Liver (tissue), 9 donors: ENCODE data around the gene CDC42SE2. TPM values are rescaled to one million over a fixed set of nuclear protein-coding genes. Genes with fewer than 3 reads are reported as not detected.

Experiments used
- DNase-seq: peaks from one replicate; pipeline ENCODE4 v3.0.0-alpha.2; 2017; ENCODE audit warnings: low spot score
- H3K27ac ChIP-seq, 2 donors: one replicate each; pipeline ENCODE4 v1.7.0; 2013; ENCODE audit warnings: inconsistent platforms in 2 of 2, low read length in 2 of 2, control low read depth in 1 of 2, low read depth in 1 of 2, mild to moderate bottlenecking in 1 of 2
- H3K27me3 ChIP-seq, 4 donors: one replicate each; pipeline versions ENCODE4 v1.6.1 to v1.7.0; 2013; ENCODE audit warnings: low read length in 3 of 4, inconsistent platforms in 1 of 4, mild to moderate bottlenecking in 1 of 4, moderate library complexity in 1 of 4; ENCODE audit not compliant: control insufficient read depth in 4 of 4, insufficient read depth in 4 of 4
- H3K36me3 ChIP-seq, 4 donors: one replicate each; pipeline versions ENCODE4 v1.6.1 to v1.7.0; 2013; ENCODE audit warnings: low read length in 3 of 4, mild to moderate bottlenecking in 3 of 4, low read depth in 1 of 4, moderate library complexity in 1 of 4; ENCODE audit not compliant: control insufficient read depth in 4 of 4, insufficient read depth in 3 of 4
- H3K4me1 ChIP-seq, 4 donors: one replicate each; pipeline versions ENCODE4 v1.6.1 to v1.7.0; 2013; ENCODE audit warnings: low read length in 3 of 4, mild to moderate bottlenecking in 3 of 4, moderate library complexity in 1 of 4; ENCODE audit not compliant: control insufficient read depth in 4 of 4, insufficient read depth in 4 of 4
- H3K4me3 ChIP-seq, 3 donors: one replicate each; pipeline versions ENCODE4 v1.6.1 to v1.7.0; 2013; ENCODE audit warnings: low read length in 3 of 3, control low read depth in 1 of 3, low read depth in 1 of 3, mild to moderate bottlenecking in 1 of 3
- H3K9ac ChIP-seq, 2 donors: one replicate each; pipeline ENCODE4 v1.7.0; 2013; ENCODE audit warnings: low read length in 2 of 2, mild to moderate bottlenecking in 2 of 2, moderate library complexity in 2 of 2, control low read depth in 1 of 2, low read depth in 1 of 2
- H3K9me3 ChIP-seq, 4 donors: one replicate each; pipeline versions ENCODE4 v1.6.1 to v1.7.0; 2013; ENCODE audit warnings: low read length in 3 of 4; ENCODE audit not compliant: control insufficient read depth in 4 of 4
- FOXA1 ChIP-seq: IDR thresholded peaks from 2 replicates; pipeline ENCODE4 v1.6.1; 2016; ENCODE audit warnings: antibody characterized with exemption
- FOXA2 ChIP-seq: IDR thresholded peaks from 2 replicates; pipeline ENCODE4 v1.6.1; 2016; ENCODE audit warnings: antibody characterized with exemption
- GABPA ChIP-seq, 2 donors: IDR thresholded peaks in 1 of 2; conservative IDR thresholded peaks in 1 of 2; 2 replicates each; pipeline ENCODE4 v1.6.1; 2016; ENCODE audit warnings: antibody characterized with exemption in 2 of 2, mild to moderate bottlenecking in 1 of 2, moderate library complexity in 1 of 2
- HNF4A ChIP-seq, 2 donors: conservative IDR thresholded peaks; 2 replicates each; pipeline ENCODE4 v1.6.1; 2016; ENCODE audit warnings: antibody characterized with exemption in 2 of 2, mild to moderate bottlenecking in 2 of 2
- HNF4G ChIP-seq: IDR thresholded peaks from 2 replicates; pipeline ENCODE4 v1.6.1; 2016; ENCODE audit warnings: antibody characterized with exemption
- JUND ChIP-seq, 2 donors: IDR thresholded peaks; 2 replicates each; pipeline ENCODE4 v1.6.1; 2016; ENCODE audit warnings: antibody characterized with exemption in 2 of 2
- NR2F2 ChIP-seq: IDR thresholded peaks from 2 replicates; pipeline ENCODE4 v1.6.1; 2016; ENCODE audit warnings: antibody characterized with exemption
- RAD21 ChIP-seq, 2 donors: IDR thresholded peaks; 2 replicates each; pipeline ENCODE4 v1.6.1; 2016; ENCODE audit warnings: antibody characterized with exemption in 2 of 2, mild to moderate bottlenecking in 2 of 2
- SP1 ChIP-seq: IDR thresholded peaks from 2 replicates; pipeline ENCODE4 v1.6.1; 2018; ENCODE audit warnings: antibody characterized with exemption, mild to moderate bottlenecking
- TAF1 ChIP-seq: conservative IDR thresholded peaks from 2 replicates; pipeline ENCODE4 v1.6.1; 2016; ENCODE audit warnings: antibody characterized with exemption, mild to moderate bottlenecking
- WGBS: extraction: QIAGEN DNeasy Blood & Tissue Kit; methylation state at CpG from one replicate; pipeline ENCODE4 v1.1.7; 2013; 5-methylcytosine and 5-hydroxymethylcytosine counted together
- polyA plus RNA-seq, 2 donors: library from polyadenylated mRNA; stranded (reverse) in 1 of 2; unstranded in 1 of 2; fragments of 200-250 nt in 1 of 2; fragments of >200 nt in 1 of 2; fragmentation: Nextera tagmentation in 1 of 2; extraction: Ambion mirVana in 1 of 2; gene quantifications; one replicate each; pipeline versions ENCODE4 v1.2.1 to v1.2.3, GENCODE V29; 2013 to 2015
- total RNA-seq, 2 donors: library from RNA; depleted of rRNA; stranded (reverse); fragments of >200 nt; gene quantifications; one replicate each; pipeline ENCODE4 v1.2.3, GENCODE V29; 2014
- TF ChIP-seq, protein P1 (sequence below): IDR thresholded peaks from 2 replicates; pipeline ENCODE4 v1.6.1; 2016; ENCODE audit warnings: antibody characterized with exemption
- TF ChIP-seq, protein P2 (sequence below): IDR thresholded peaks from 2 replicates; pipeline ENCODE4 v1.6.1; 2016; ENCODE audit warnings: antibody characterized with exemption
- donor health status: healthy.
- donor health status: healthy.
- donor health status: healthy.
- donor health status: healthy.
- donor health status: healthy.

The CDC42SE2 gene
- total and polyA plus RNA-seq, 4 donors = 7.8 to 31.7 (median 17.0) TPM

DNA sequence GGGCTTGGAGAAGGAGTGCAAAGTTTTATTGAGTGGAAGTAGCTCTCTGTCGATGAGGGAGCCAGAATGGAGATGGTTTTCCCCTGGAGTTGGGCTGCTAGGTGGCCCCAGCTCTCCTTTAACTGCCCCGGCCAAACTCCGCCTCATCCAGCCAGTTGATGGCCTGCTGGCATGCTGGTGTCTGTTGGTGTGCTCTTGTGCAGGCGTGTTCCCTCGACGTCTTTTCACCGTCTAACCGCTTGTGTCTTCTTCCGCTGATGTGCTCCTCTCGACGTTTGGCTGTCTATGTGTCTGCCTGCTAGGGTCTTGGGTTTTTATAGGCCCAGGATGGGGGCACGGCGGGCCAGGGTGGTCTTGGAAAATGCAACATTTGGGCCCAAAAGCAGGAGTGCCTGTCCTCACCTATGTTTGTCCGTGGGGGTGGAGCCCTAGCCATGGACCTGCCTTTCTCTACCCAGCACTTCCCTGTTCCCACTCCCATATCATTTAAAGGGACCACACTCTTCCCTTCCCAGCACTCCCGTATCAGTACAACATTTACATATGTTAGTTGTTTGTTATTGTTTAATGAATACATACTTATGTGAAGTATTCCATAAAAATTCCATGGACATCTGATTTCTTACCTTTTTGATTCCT is 97.9 kb downstream of the CDC42SE2 start:
- Histone ChIP-seq H3K4me1 (no peaks in the 10 kb centered on the region), H3K27me3 (no peaks in the 10 kb centered on the region), H3K9ac (no peak overlapping the region), H3K36me3 (peaks cover 0 to 11% (median 8%) of the 10 kb centered on the region in 4 donors), H3K9me3 (no peaks in the 10 kb centered on the region), H3K4me3 (no peak overlapping the region), H3K27ac (no peak overlapping the region)
- DNase-seq = no peak
- WGBS = 95% methylated on average over 15 of the region's 15 CpGs
- no peak for TF ChIP-seq SP1
- TF ChIP-seq NR2F2 = no peak
- TF ChIP-seq, protein P1, sequence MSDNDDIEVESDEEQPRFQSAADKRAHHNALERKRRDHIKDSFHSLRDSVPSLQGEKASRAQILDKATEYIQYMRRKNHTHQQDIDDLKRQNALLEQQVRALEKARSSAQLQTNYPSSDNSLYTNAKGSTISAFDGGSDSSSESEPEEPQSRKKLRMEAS = no peak
- TF ChIP-seq, protein P2, sequence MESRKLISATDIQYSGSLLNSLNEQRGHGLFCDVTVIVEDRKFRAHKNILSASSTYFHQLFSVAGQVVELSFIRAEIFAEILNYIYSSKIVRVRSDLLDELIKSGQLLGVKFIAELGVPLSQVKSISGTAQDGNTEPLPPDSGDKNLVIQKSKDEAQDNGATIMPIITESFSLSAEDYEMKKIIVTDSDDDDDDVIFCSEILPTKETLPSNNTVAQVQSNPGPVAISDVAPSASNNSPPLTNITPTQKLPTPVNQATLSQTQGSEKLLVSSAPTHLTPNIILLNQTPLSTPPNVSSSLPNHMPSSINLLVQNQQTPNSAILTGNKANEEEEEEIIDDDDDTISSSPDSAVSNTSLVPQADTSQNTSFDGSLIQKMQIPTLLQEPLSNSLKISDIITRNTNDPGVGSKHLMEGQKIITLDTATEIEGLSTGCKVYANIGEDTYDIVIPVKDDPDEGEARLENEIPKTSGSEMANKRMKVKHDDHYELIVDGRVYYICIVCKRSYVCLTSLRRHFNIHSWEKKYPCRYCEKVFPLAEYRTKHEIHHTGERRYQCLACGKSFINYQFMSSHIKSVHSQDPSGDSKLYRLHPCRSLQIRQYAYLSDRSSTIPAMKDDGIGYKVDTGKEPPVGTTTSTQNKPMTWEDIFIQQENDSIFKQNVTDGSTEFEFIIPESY = no peak
- no peak for TF ChIP-seq JUND (IDR thresholded peaks at IDR 0.05)
- TF ChIP-seq HNF4A (conservative IDR thresholded peaks at IDR 0.05) = no peak
- TF ChIP-seq GABPA (IDR thresholded peaks at IDR 0.05 in 1 of 2, conservative IDR thresholded peaks at IDR 0.05 in 1 of 2) = no peak
- no peak for TF ChIP-seq FOXA2
- TF ChIP-seq TAF1 = no peak
- TF ChIP-seq FOXA1 = no peak
- TF ChIP-seq RAD21 (IDR thresholded peaks at IDR 0.05) = no peak
- no peak for TF ChIP-seq HNF4G

DNA sequence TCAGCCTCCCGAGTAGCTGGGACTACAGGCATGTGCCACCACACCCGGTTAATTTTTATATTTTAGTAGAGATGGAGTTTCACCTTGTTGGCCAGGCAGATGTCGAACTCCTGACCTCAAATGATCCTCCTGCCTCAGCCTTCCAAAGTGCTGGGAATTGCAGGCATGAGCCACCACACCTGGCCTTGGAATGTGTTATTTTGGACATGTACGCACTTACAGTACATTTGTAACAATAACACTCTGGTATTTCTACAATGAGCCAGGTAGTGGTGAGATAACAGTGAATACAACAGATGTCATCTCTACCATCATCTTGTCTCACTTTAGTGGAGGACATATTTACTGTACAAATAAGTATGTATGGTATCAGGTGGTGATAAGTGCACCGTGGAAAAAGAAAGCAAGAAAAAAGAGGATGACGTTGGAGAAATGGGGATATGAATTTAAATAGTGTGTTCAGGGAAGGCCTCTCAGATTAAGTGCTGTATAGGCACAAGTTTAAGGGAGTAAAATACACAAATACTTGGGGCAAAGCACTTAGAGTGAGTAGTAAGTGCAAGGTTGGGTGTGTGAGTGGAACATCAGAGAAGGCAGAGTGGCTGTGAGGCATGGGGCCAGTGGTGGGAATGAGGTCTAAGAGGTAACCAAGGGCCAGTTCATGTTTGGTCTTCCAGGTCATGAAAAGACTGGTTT is 100.1 kb downstream of the CDC42SE2 start:
- H3K27ac ChIP-seq = no peak overlapping the region
- H3K4me1 ChIP-seq = no peaks in the 10 kb centered on the region
- TF ChIP-seq TAF1 (no peak), RAD21 (IDR thresholded peaks at IDR 0.05) (no peak), NR2F2 (no peak)
- H3K4me3 ChIP-seq = no peak overlapping the region
- H3K9me3 ChIP-seq = no peaks in the 10 kb centered on the region
- WGBS = 93% methylated on average over 6 of the region's 6 CpGs
- H3K27me3 ChIP-seq = no peaks in the 10 kb centered on the region
- no peak overlapping the region for H3K9ac ChIP-seq
- peaks cover 0 to 11% (median 8%) of the 10 kb centered on the region in 4 donors for H3K36me3 ChIP-seq
- DNase-seq = no peak

DNA sequence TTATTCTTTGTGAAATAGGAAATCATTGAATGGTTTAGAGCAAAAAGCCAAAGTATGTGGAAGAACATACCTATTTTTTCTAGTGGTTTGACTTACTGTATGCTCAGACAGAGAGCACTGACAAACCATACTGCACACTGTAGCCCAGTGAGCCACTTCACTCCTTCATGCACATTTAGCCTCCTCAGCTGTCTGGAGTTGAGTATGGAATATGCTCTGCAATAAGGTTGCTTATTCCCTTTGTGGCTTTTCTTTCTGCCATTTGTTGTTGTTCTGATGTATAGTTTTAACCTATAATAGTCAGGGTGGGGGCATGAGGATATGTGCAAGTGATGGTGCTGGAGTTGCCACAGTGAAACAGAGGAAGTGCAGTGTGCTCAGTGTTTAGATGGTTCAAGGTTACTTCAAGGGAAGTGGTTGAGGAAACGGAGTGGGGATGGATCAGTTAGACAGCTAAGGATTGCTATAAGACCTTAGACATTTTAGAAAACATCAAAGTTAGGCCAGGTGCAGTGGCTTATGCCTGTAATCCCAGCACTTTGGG is 100.7 kb downstream of the CDC42SE2 start:
- Histone ChIP-seq H3K4me3 (no peak overlapping the region), H3K36me3 (peaks cover 0 to 7% (median 4%) of the 10 kb centered on the region in 4 donors), H3K27me3 (no peaks in the 10 kb centered on the region), H3K9ac (no peak overlapping the region), H3K9me3 (no peaks in the 10 kb centered on the region), H3K4me1 (no peaks in the 10 kb centered on the region), H3K27ac (no peak overlapping the region)
- TF ChIP-seq, protein P1 = no peak
- no peak for TF ChIP-seq RAD21 (IDR thresholded peaks at IDR 0.05)
- whole genome bisulfite sequencing = 76% methylated on average over 1 of the region's 1 CpG
- DNase-seq = no peak
